Measurements from ENCODE around the gene MAPKBP1.

The MAPKBP1 gene

DNA sequence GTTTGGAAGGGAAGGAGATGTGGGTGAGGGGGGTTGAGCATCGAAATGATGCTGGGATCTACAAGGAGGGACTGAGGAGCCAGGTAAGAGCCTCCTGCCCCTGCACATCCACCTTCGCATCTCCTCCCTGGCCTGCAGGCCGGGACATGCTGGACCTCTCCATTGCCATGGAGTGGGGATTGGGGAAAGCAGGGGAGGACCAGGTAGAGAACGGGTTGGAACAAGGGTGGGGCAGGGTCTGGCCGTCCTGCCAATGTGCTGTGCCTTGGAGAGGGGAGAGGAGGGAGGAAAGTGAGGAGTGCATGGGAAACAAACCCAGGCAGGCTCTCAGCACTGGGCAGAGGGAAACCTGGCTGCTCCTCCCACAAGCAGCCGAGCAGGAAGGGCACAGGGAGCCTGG lies 74.9 kb downstream of the MAPKBP1 start:
- H3K36me3 ChIP-seq = peaks cover 53% of the 10 kb centered on the region
- H3K4me3 ChIP-seq (ENCODE audit: low read depth in 1 of 2, low read length in 1 of 2) = no peak overlapping the region
- no peaks in the 10 kb centered on the region for H3K9me3 ChIP-seq
- TF ChIP-seq, protein P1, sequence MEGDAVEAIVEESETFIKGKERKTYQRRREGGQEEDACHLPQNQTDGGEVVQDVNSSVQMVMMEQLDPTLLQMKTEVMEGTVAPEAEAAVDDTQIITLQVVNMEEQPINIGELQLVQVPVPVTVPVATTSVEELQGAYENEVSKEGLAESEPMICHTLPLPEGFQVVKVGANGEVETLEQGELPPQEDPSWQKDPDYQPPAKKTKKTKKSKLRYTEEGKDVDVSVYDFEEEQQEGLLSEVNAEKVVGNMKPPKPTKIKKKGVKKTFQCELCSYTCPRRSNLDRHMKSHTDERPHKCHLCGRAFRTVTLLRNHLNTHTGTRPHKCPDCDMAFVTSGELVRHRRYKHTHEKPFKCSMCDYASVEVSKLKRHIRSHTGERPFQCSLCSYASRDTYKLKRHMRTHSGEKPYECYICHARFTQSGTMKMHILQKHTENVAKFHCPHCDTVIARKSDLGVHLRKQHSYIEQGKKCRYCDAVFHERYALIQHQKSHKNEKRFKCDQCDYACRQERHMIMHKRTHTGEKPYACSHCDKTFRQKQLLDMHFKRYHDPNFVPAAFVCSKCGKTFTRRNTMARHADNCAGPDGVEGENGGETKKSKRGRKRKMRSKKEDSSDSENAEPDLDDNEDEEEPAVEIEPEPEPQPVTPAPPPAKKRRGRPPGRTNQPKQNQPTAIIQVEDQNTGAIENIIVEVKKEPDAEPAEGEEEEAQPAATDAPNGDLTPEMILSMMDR (IDR thresholded peaks at IDR 0.05) = no peak
- no peaks in the 10 kb centered on the region for H3K4me1 ChIP-seq (ENCODE audit: control insufficient read depth in 1 of 2, insufficient read depth in 1 of 2, low read depth in 1 of 2, low read length in 1 of 2)
- peaks cover 12% of the 10 kb centered on the region for H3K27me3 ChIP-seq
- H3K27ac ChIP-seq = no peak overlapping the region

DNA sequence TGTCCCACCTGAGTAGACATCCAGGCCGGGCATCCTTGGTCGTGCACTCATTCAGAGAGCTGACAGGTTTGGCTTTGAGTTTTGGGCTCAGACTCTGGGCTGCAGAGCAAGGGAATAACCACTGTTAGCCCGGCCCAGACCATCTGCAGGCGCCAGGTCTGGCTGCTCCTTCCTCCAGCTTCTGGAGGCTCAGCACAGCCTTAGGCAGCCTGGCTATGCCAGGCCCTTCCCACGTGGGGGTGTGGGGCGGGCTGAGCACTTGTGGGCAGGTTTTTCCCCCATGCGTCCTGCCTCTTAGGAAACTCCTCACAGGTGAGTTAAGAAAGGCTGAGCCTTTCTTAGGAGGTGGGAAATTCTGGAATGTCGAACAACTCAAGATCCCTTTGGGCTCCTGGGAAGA lies 75.6 kb downstream of the MAPKBP1 start:
- H3K4me1 ChIP-seq (ENCODE audit: control insufficient read depth in 1 of 2, insufficient read depth in 1 of 2, low read depth in 1 of 2, low read length in 1 of 2) = no peaks in the 10 kb centered on the region
- no peak overlapping the region for H3K27ac ChIP-seq
- peaks cover 12% of the 10 kb centered on the region for H3K27me3 ChIP-seq
- H3K4me3 ChIP-seq (ENCODE audit: low read depth in 1 of 2, low read length in 1 of 2) = no peak overlapping the region
- H3K9me3 ChIP-seq = no peaks in the 10 kb centered on the region
- TF ChIP-seq, protein P1 (IDR thresholded peaks at IDR 0.05) = no peak
- H3K36me3 ChIP-seq = peaks cover 46% of the 10 kb centered on the region

DNA sequence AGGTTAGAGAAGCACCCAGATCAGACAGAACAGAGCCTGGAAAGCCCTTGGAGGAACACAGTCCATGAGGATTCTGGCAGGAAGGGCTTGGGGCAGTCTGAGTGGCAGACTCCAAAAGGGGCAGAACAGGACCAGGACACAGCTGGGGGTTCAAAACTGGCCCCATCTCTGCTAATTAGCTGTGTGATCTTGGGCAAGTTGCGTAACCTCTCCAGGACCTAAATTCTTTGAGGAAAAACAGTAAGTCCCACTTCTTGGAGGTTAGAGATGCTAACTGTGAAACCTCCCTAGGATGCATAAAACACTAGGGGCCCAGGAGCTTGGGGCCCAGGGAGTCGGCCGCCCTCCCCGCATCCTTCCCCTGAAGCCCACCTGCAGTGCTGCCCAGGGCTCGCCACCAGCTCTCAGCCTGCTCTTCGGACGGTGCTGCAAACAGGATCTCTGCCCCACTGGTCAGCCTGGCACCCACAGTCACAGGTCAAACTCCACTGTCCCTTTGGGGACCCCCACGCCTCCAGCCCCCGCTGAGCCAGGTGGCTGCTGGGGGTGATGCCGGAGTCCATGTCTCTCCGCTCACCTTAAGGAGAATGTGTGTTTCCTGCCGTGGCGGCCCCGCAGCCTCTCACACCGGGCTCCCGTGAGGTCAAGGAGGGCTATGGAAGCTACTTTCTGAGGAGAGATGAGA lies 76.3 kb downstream of the MAPKBP1 start:
- H3K27me3 ChIP-seq = peaks cover 12% of the 10 kb centered on the region
- H3K36me3 ChIP-seq = peaks cover 38% of the 10 kb centered on the region
- no peak overlapping the region for H3K27ac ChIP-seq

DNA sequence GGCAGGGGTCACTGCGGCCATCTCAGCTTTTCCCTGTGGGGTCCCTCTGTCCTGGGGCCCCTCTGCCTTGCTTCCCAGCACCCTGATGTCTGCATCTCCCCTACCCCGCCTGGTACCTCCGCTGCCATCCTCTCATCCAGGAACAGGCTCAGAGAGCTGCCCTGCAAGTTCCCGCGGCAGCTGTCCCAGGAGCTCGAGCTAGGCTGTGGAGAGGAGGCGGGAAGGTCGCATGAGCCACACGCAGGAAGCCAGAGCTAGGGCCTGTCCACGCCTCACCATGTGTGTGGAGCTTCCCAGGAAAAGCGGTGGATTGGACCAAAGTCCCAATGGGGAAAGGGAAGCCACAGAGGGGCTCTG lies 76.9 kb downstream of the MAPKBP1 start:
- no peak overlapping the region for H3K27ac ChIP-seq
- no peaks in the 10 kb centered on the region for H3K9me3 ChIP-seq
- no peaks in the 10 kb centered on the region for H3K4me1 ChIP-seq (ENCODE audit: control insufficient read depth in 1 of 2, insufficient read depth in 1 of 2, low read depth in 1 of 2, low read length in 1 of 2)
- no peak overlapping the region for H3K4me3 ChIP-seq (ENCODE audit: low read depth in 1 of 2, low read length in 1 of 2)
- TF ChIP-seq, protein P1 (IDR thresholded peaks at IDR 0.05) = no peak
- H3K27me3 ChIP-seq = peaks cover 12% of the 10 kb centered on the region
- H3K36me3 ChIP-seq = peaks cover 33% of the 10 kb centered on the region

More for the DNA sequence above, 76.3 kb downstream of the MAPKBP1 start:
- TF ChIP-seq, protein P1 (IDR thresholded peaks at IDR 0.05) = no peak
- no peaks in the 10 kb centered on the region for H3K4me1 ChIP-seq (ENCODE audit: control insufficient read depth in 1 of 2, insufficient read depth in 1 of 2, low read depth in 1 of 2, low read length in 1 of 2)
- H3K9me3 ChIP-seq = no peaks in the 10 kb centered on the region
- H3K4me3 ChIP-seq (ENCODE audit: low read depth in 1 of 2, low read length in 1 of 2) = no peak overlapping the region

DNA sequence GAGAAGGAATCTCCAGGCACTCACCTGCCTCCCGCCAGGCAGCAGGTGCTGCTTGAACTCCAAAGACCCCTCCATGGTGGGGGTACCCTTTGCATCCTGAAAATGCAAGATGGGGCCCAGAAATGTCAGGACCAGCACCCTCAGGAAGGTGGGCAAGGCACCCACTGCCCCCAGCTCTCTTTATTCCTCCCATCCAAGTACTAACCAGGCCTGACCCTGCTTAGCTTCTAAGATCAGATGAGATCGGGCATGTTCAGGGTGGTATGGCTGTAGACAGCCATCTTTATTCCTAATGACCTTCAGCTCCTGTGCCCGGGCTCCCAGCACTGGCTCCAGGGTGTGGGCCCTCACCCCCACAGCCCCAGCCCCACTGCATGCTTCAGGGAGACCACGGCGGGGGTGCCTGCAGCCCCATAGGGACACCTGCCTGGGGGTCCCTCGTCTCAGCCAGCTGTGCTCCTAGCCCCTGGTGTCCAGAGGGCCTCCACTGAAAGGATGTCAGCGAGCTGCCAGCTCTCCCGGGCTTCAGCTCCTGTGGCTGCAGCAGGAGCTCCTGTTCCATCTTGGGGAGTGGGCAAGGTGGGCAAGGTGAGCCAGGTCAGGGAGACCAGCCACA lies 77.6 kb downstream of the MAPKBP1 start:
- Histone ChIP-seq H3K9me3 (no peaks in the 10 kb centered on the region), H3K4me1 (ENCODE audit: control insufficient read depth in 1 of 2, insufficient read depth in 1 of 2, low read depth in 1 of 2, low read length in 1 of 2) (no peaks in the 10 kb centered on the region), H3K4me3 (ENCODE audit: low read depth in 1 of 2, low read length in 1 of 2) (no peak overlapping the region), H3K27ac (no peak overlapping the region), H3K36me3 (peaks cover 26% of the 10 kb centered on the region), H3K27me3 (peaks cover 12% of the 10 kb centered on the region)
- TF ChIP-seq, protein P1 (IDR thresholded peaks at IDR 0.05) = no peak

Measured in neutrophil (primary cell).